OCI-LY1 (cell line): ENCODE measurements around the gene DTWD1.

ENCODE experiments used
- H2AFZ ChIP-seq: fragments of 200-600 bp; sonication (generic), shearing (Covaris generic); 2 replicates; pipeline ENCODE4 v1.6.0; 2014; ENCODE audit warnings: antibody characterized with exemption, mild to moderate bottlenecking, low read length
- H3F3A ChIP-seq: fragments of 200-600 bp; sonication (generic), shearing (Covaris generic); 2 replicates; pipeline ENCODE4 v1.6.0; 2014; ENCODE audit warnings: mild to moderate bottlenecking, antibody characterized with exemption, low read length, moderate library complexity; ENCODE audit not compliant: insufficient read depth
- H3K27ac ChIP-seq: fragments of 200-600 bp; sonication (generic); 2 replicates; pipeline ENCODE4 v1.5.1; 2014; ENCODE audit warnings: low read length, mixed run types, mild to moderate bottlenecking, low read depth; ENCODE audit not compliant: poor library complexity, severe bottlenecking
- H3K27me3 ChIP-seq: fragments of 200-600 bp; sonication (generic); 2 replicates; pipeline ENCODE4 v1.6.0; 2014; ENCODE audit warnings: antibody characterized with exemption, mild to moderate bottlenecking, low read length, moderate library complexity; ENCODE audit not compliant: insufficient read depth
- H3K36me3 ChIP-seq: fragments of 200-600 bp; sonication (generic); 2 replicates; pipeline ENCODE4 v1.6.1; 2014; ENCODE audit warnings: mild to moderate bottlenecking, antibody characterized with exemption, low read length, moderate library complexity, mixed read lengths; ENCODE audit not compliant: insufficient read depth
- H3K4me1 ChIP-seq: fragments of 200-600 bp; sonication (generic); 2 replicates; pipeline ENCODE4 v1.5.1; 2014; ENCODE audit warnings: mild to moderate bottlenecking, low read length, moderate library complexity; ENCODE audit not compliant: insufficient read depth, severe bottlenecking
- H3K4me2 ChIP-seq: fragments of 200-600 bp; sonication (generic), shearing (Covaris generic); 2 replicates; pipeline ENCODE4 v1.6.1; 2014; ENCODE audit warnings: low read length
- H3K4me3 ChIP-seq: fragments of 200-600 bp; sonication (generic); 2 replicates; pipeline ENCODE4 v1.5.1; 2014; ENCODE audit warnings: low read length, low read depth, mild to moderate bottlenecking, mixed read lengths; ENCODE audit not compliant: poor library complexity, severe bottlenecking
- H3K79me2 ChIP-seq: fragments of 200-600 bp; shearing (Covaris generic); 2 replicates; pipeline ENCODE4 v1.6.1; 2016; ENCODE audit warnings: mixed run types, low read length, mixed read lengths; ENCODE audit not compliant: insufficient read depth
- H3K9ac ChIP-seq: fragments of 200-600 bp; sonication (generic), shearing (Covaris generic); 2 replicates; pipeline ENCODE4 v1.6.1; 2014; ENCODE audit warnings: mild to moderate bottlenecking, low read length, mixed read lengths
- H3K9me2 ChIP-seq: fragments of 200-600 bp; sonication (generic), shearing (Covaris generic); 2 replicates; pipeline ENCODE4 v1.6.1; 2014; ENCODE audit warnings: low read depth, mild to moderate bottlenecking, low read length, mixed read lengths
- H3K9me3 ChIP-seq: fragments of 200-600 bp; shearing (Covaris generic); 2 replicates; pipeline ENCODE4 v1.6.1; 2014; ENCODE audit warnings: low read length, mixed read lengths
- H4K20me1 ChIP-seq: fragments of 200-600 bp; sonication (generic), shearing (Covaris generic); 2 replicates; pipeline ENCODE4 v1.6.0; 2016; ENCODE audit warnings: mild to moderate bottlenecking, low read length; ENCODE audit not compliant: insufficient read depth
- CTCF ChIP-seq: fragments of 200-600 bp; sonication (generic), shearing (Covaris generic); IDR thresholded peaks from 2 replicates; pipeline ENCODE4 v1.5.1; 2017; ENCODE audit warnings: mild to moderate bottlenecking, antibody characterized with exemption, low read length, moderate library complexity, mixed read lengths
- EZH2 ChIP-seq: fragments of 200-600 bp; sonication (generic), shearing (Covaris generic); IDR thresholded peaks from 2 replicates; pipeline ENCODE4 v1.8.0; 2017; ENCODE audit warnings: borderline replicate concordance, mixed run types, mild to moderate bottlenecking, antibody characterized with exemption, low read length, moderate library complexity, mixed read lengths

The DTWD1 gene

GRCh38 chr15:49621401-49621811 lies 558 bp downstream of the DTWD1 start:
- Histone ChIP-seq H3K9me3 (peaks cover 7% of the 10 kb centered on the region; the same call in 1 of the 2 replicates), H3F3A (no peaks in the 10 kb centered on the region), H4K20me1 (no peaks in the 10 kb centered on the region), H3K4me2 (peak overlapping the region; percentile 96), H2AFZ (peak overlapping the region; percentile 95), H3K27me3 (no peaks in the 10 kb centered on the region), H3K4me1 (peaks cover 24% of the 10 kb centered on the region), H3K36me3 (peaks cover 20% of the 10 kb centered on the region), H3K4me3 (peak overlapping the region; percentile 86), H3K9me2 (no peaks in the 10 kb centered on the region), H3K27ac (peak overlapping the region; percentile 38), H3K9ac (peak overlapping the region; percentile 94), H3K79me2 (peaks cover 15% of the 10 kb centered on the region)
- TF ChIP-seq CTCF (no peak), EZH2 (no peak)

DNA sequence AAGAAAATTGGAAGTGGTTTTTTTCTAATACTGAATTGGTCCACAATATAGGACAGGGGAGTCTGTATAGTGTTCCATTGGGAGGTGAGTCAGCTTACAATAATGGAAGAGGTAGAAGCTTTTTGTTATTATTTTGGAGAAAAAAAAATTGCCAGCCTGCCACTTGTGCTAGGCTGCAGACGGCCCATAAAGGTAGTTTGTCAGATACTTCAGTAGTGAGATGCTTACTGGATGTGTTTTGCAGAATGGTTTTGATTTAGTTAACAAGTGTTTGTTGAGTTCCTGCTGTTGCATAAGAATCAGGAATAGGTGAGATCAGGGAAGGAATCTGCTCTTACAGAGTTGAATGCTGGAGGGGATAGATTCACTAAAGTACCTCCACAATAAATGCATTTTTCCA lies 1.0 kb downstream of the DTWD1 start:
- TF ChIP-seq CTCF: no peak
- TF ChIP-seq EZH2: no peak
- no peak overlapping the region for H2AFZ ChIP-seq
- no peak overlapping the region for H3K27ac ChIP-seq

GRCh38 chr15:49622561-49622960 lies 1.7 kb downstream of the DTWD1 start:
- Histone ChIP-seq H2AFZ (no peak overlapping the region), H3F3A (no peaks in the 10 kb centered on the region), H3K4me3 (no peak overlapping the region), H3K9me3 (peaks cover 7% of the 10 kb centered on the region; the same call in 1 of the 2 replicates), H4K20me1 (no peaks in the 10 kb centered on the region), H3K36me3 (peaks cover 26% of the 10 kb centered on the region), H3K4me1 (peaks cover 24% of the 10 kb centered on the region), H3K27ac (no peak overlapping the region), H3K79me2 (peaks cover 15% of the 10 kb centered on the region), H3K4me2 (peak overlapping the region; percentile 96), H3K9ac (no peak overlapping the region), H3K9me2 (no peaks in the 10 kb centered on the region), H3K27me3 (no peaks in the 10 kb centered on the region)
- TF ChIP-seq CTCF: 0 out of 2 replicates have a peak, but pooled peaks have one; percentile 10
- no peak for TF ChIP-seq EZH2

More for the DNA sequence above, 1.0 kb downstream of the DTWD1 start:
- peaks cover 15% of the 10 kb centered on the region for H3K79me2 ChIP-seq
- H3K4me2 ChIP-seq: peak overlapping the region; percentile 96
- H4K20me1 ChIP-seq: no peaks in the 10 kb centered on the region
- no peaks in the 10 kb centered on the region for H3K27me3 ChIP-seq
- peaks cover 7% of the 10 kb centered on the region; the same call in 1 of the 2 replicates for H3K9me3 ChIP-seq
- peak overlapping the region; percentile 86 for H3K4me3 ChIP-seq
- H3K4me1 ChIP-seq: peaks cover 24% of the 10 kb centered on the region
- H3K9ac ChIP-seq: peak overlapping the region; percentile 94
- no peaks in the 10 kb centered on the region for H3K9me2 ChIP-seq
- peaks cover 20% of the 10 kb centered on the region for H3K36me3 ChIP-seq
- H3F3A ChIP-seq: no peaks in the 10 kb centered on the region
